Tibial nerve (tissue), 4 donors: Measurements from ENCODE around the gene SNAP47. TPM values are rescaled to one million over a fixed set of nuclear protein-coding genes. Genes with fewer than 3 reads are reported as not detected.

Experiments used
- DNase-seq, 2 donors: peaks; one replicate each; pipeline ENCODE4 v3.0.0-alpha.2; 2019; ENCODE audit warnings: low spot score in 2 of 2
- H3K27ac ChIP-seq, 4 donors: fragments of 200-600 bp; sonication (generic) in 3 of 4; one replicate each; pipeline ENCODE4 v1.5.1; 2017 to 2019; ENCODE audit warnings: mild to moderate bottlenecking in 1 of 4
- H3K27me3 ChIP-seq, 2 donors: fragments of 200-600 bp; sonication (generic) in 1 of 2; one replicate each; pipeline versions ENCODE4 v1.5.1 to v1.6.0; 2017 to 2019
- H3K36me3 ChIP-seq, 3 donors: fragments of 200-600 bp; sonication (generic); one replicate each; pipeline ENCODE4 v1.5.1; 2018 to 2019
- H3K4me1 ChIP-seq, 4 donors: fragments of 200-600 bp; sonication (generic) in 3 of 4; one replicate each; pipeline ENCODE4 v1.5.1; 2017 to 2019
- H3K4me3 ChIP-seq, 4 donors: fragments of 200-600 bp; sonication (generic) in 3 of 4; one replicate each; pipeline ENCODE4 v1.5.1; 2017 to 2019; ENCODE audit warnings: mild to moderate bottlenecking in 1 of 4, moderate library complexity in 1 of 4
- H3K9me3 ChIP-seq, 4 donors: fragments of 200-600 bp; sonication (generic) in 3 of 4; one replicate each; pipeline ENCODE4 v1.5.1; 2017 to 2019
- EP300 ChIP-seq, 2 donors: sonication (generic); formaldehyde crosslinking; IDR thresholded peaks; one replicate each; pipeline ENCODE4 v1.6.1; 2017; ENCODE audit warnings: antibody characterized with exemption in 2 of 2, mild to moderate bottlenecking in 1 of 2
- POLR2A ChIP-seq, 2 donors: fragments of 450-650 bp; IDR thresholded peaks; one replicate each; pipeline ENCODE4 v1.6.1; 2017; ENCODE audit warnings: antibody characterized with exemption in 2 of 2, mild to moderate bottlenecking in 2 of 2, moderate library complexity in 2 of 2
- WGBS, 2 donors: methylation state at CpG; one replicate each; pipeline ENCODE4 v1.1.5; 2018; 5-methylcytosine and 5-hydroxymethylcytosine counted together
- total RNA-seq, 4 donors: library from RNA; depleted of rRNA; stranded (reverse); fragments of >200 nt; gene quantifications; one replicate each; pipeline ENCODE4 v1.1.0, GENCODE V29; 2016
- TF ChIP-seq, protein P1 (sequence below), 5 experiments: fragments of 200-600 bp in 3 of 5; fragments of 450-650 bp in 2 of 5; sonication (generic) in 3 of 5; IDR thresholded peaks; one replicate each; pipeline ENCODE4 v1.5.1; 2016 to 2019; ENCODE audit warnings: antibody characterized with exemption in 5 of 5, mild to moderate bottlenecking in 3 of 5, moderate library complexity in 2 of 5

The SNAP47 gene
- total RNA-seq, 4 donors from 2014 or later, result 49.4 to 69.9 (median 62.8) TPM

- Histone ChIP-seq H3K36me3 (peaks cover 0 to 82% (median 0%) of the 10 kb centered on the region in 3 donors), H3K27ac (no peak overlapping the region), H3K4me3 (no peak overlapping the region), H3K27me3 (no peaks in the 10 kb centered on the region), H3K9me3 (no peaks in the 10 kb centered on the region), H3K4me1 (peaks cover 0 to 6% (median 0%) of the 10 kb centered on the region in 4 donors)
- 83 to 91% methylated on average over 9 of the region's 10 CpGs for WGBS, 2 donors
- TF ChIP-seq POLR2A (IDR thresholded peaks at IDR 0.05) (no peak), EP300 (IDR thresholded peaks at IDR 0.05) (no peak)
- TF ChIP-seq, protein P1, sequence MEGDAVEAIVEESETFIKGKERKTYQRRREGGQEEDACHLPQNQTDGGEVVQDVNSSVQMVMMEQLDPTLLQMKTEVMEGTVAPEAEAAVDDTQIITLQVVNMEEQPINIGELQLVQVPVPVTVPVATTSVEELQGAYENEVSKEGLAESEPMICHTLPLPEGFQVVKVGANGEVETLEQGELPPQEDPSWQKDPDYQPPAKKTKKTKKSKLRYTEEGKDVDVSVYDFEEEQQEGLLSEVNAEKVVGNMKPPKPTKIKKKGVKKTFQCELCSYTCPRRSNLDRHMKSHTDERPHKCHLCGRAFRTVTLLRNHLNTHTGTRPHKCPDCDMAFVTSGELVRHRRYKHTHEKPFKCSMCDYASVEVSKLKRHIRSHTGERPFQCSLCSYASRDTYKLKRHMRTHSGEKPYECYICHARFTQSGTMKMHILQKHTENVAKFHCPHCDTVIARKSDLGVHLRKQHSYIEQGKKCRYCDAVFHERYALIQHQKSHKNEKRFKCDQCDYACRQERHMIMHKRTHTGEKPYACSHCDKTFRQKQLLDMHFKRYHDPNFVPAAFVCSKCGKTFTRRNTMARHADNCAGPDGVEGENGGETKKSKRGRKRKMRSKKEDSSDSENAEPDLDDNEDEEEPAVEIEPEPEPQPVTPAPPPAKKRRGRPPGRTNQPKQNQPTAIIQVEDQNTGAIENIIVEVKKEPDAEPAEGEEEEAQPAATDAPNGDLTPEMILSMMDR (IDR thresholded peaks at IDR 0.05), result no peak
- no peak for DNase-seq
Observed at GRCh38 chr1:227775841-227776240, 40.6 kb downstream of the SNAP47 start.

- Histone ChIP-seq H3K9me3 (no peaks in the 10 kb centered on the region), H3K4me3 (no peak overlapping the region), H3K27me3 (no peaks in the 10 kb centered on the region), H3K4me1 (peaks cover 0 to 6% (median 0%) of the 10 kb centered on the region in 4 donors), H3K27ac (no peak overlapping the region), H3K36me3 (peaks cover 0 to 82% (median 0%) of the 10 kb centered on the region in 3 donors)
- DNase-seq, result no peak
- TF ChIP-seq EP300 (IDR thresholded peaks at IDR 0.05), result no peak
- no peak for TF ChIP-seq POLR2A (IDR thresholded peaks at IDR 0.05)
- TF ChIP-seq, protein P1 (IDR thresholded peaks at IDR 0.05), result no peak
- WGBS, 2 donors, result 67 to 72% methylated on average over 7 of the region's 7 CpGs
Observed at GRCh38 chr1:227776331-227776771, 41.1 kb downstream of the SNAP47 start.

GRCh38 chr1:227777156-227777555, 41.9 kb downstream of the SNAP47 start:
- Histone ChIP-seq H3K27ac (no peak overlapping the region), H3K36me3 (peaks cover 0 to 80% (median 0%) of the 10 kb centered on the region in 3 donors)
- no peak for DNase-seq

DNA sequence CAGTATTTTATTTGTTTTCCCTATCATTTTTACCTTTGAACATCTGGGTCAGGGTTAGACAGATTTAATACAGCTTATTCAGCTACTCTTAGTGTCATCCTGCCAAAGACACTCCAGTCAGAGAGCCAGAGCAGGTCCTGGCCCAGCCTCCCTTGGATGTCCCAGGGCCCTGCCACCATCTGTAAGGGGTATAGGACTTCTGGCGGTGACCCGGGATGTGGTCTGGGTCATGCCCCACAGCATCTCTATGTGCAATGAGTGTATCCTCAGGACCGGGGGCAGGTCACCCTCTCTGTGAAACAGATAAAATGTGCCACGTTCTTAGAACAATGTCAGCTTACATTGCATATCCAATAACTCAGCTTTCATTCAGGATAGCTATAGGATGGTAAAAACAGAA, 42.4 kb downstream of the SNAP47 start:
- Histone ChIP-seq H3K27me3 (no peaks in the 10 kb centered on the region), H3K36me3 (peaks cover 0 to 79% (median 0%) of the 10 kb centered on the region in 3 donors), H3K27ac (no peak overlapping the region), H3K4me3 (no peak overlapping the region), H3K9me3 (no peaks in the 10 kb centered on the region), H3K4me1 (peaks cover 0 to 6% (median 0%) of the 10 kb centered on the region in 4 donors)
- 77 to 84% methylated on average over 4 of the region's 4 CpGs for WGBS, 2 donors
- no peak for DNase-seq
- TF ChIP-seq, protein P1 (IDR thresholded peaks at IDR 0.05), result no peak
- TF ChIP-seq EP300 (IDR thresholded peaks at IDR 0.05), result no peak

More at GRCh38 chr1:227777156-227777555, 41.9 kb downstream of the SNAP47 start:
- H3K4me1 ChIP-seq, result peaks cover 0 to 6% (median 0%) of the 10 kb centered on the region in 4 donors
- TF ChIP-seq, protein P1 (IDR thresholded peaks at IDR 0.05), result no peak
- TF ChIP-seq EP300 (IDR thresholded peaks at IDR 0.05) (no peak), POLR2A (IDR thresholded peaks at IDR 0.05) (no peak)
- no peak overlapping the region for H3K4me3 ChIP-seq
- no peaks in the 10 kb centered on the region for H3K27me3 ChIP-seq
- H3K9me3 ChIP-seq, result no peaks in the 10 kb centered on the region
- WGBS, 2 donors, result 87 to 89% methylated on average over 11 of the region's 11 CpGs

DNA sequence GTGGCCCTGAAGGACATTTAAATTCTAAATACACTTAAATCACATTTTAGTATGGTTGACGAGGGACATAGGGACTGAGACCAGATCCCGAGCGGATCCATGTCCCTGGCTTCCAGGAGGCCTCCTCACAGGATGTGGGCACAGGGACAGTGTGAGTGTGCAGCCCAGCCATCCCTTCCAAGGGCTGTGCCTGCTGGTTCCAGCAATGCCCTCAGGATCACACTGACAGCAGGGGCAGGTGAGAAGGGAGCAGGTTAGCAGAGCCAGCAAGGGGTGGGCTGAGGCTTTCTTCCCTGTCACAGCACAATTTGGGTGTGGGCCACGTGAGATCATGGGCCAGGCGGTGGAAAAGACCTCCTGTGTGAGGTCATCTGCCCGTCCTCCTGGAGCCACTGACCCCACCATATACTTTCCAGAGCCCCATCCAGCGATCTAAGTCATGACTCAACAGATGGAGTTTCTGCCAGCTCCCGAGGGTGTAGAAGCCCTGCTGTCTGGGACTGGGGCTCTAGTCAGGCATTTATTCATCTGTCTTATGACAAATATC, 43.2 kb downstream of the SNAP47 start:
- Histone ChIP-seq H3K27me3 (no peaks in the 10 kb centered on the region), H3K36me3 (peaks cover 0 to 76% (median 0%) of the 10 kb centered on the region in 3 donors), H3K4me1 (peaks cover 0 to 6% (median 0%) of the 10 kb centered on the region in 4 donors), H3K4me3 (no peak overlapping the region), H3K27ac (no peak overlapping the region), H3K9me3 (no peaks in the 10 kb centered on the region)
- 79 to 87% methylated on average over 8 of the region's 8 CpGs for WGBS, 2 donors
- DNase-seq, result peak in 1 of 2 donors; percentile 1
- no peak for TF ChIP-seq POLR2A (IDR thresholded peaks at IDR 0.05)
- no peak for TF ChIP-seq EP300 (IDR thresholded peaks at IDR 0.05)
- TF ChIP-seq, protein P1 (IDR thresholded peaks at IDR 0.05), result no peak
